NCI-H2081 (cell line): Measurements from ENCODE around the gene CD82.

Experiments used
- DNase-seq, 2 experiments: peaks; one replicate each; lab custom pipeline; 2025; lab: John Stamatoyannopoulos, UW

Gene CD82, protein sequence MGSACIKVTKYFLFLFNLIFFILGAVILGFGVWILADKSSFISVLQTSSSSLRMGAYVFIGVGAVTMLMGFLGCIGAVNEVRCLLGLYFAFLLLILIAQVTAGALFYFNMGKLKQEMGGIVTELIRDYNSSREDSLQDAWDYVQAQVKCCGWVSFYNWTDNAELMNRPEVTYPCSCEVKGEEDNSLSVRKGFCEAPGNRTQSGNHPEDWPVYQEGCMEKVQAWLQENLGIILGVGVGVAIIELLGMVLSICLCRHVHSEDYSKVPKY

DNA sequence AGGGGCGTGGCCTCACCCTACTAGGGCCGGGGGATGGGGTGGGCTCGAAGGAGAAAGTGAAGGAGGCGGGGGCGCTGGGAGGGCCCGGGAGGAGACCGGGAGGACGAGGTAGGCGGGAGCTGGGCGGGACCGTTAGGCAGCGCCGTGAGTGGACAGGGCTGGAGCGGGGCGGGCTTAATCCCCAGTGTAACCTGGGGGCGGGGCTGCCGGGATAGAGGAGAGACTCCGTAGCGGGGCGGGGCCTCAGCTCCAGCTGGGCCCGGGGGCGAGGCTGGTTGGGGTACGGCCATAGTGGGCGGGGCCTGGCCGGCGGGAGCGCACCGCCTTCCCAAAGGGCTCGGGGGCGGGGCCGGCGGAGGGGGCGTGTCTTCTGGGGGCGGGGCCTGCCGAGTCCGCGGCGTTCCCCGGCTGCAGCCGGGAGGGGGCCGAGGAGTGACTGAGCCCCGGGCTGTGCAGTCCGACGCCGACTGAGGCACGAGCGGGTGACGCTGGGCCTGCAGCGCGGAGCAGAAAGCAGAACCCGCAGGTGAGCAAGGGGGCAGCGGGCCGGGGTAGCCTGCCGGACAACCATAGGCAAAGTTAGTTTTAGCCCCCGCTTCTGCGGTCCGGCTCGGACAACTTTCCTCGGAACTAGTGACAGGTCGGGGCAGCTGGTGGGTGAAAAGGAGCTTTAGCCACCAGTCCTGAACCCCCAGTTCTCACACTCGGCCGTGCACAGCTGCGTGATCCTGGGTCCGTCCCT is at the start of gene CD82:
TSS of gene CD82 (plus strand) at position 453 of the 742 bp plus-strand sequence. CDS start 29,000 bp downstream, outside the sequence.
- peak; percentile 96 to 99 for DNase-seq

DNA sequence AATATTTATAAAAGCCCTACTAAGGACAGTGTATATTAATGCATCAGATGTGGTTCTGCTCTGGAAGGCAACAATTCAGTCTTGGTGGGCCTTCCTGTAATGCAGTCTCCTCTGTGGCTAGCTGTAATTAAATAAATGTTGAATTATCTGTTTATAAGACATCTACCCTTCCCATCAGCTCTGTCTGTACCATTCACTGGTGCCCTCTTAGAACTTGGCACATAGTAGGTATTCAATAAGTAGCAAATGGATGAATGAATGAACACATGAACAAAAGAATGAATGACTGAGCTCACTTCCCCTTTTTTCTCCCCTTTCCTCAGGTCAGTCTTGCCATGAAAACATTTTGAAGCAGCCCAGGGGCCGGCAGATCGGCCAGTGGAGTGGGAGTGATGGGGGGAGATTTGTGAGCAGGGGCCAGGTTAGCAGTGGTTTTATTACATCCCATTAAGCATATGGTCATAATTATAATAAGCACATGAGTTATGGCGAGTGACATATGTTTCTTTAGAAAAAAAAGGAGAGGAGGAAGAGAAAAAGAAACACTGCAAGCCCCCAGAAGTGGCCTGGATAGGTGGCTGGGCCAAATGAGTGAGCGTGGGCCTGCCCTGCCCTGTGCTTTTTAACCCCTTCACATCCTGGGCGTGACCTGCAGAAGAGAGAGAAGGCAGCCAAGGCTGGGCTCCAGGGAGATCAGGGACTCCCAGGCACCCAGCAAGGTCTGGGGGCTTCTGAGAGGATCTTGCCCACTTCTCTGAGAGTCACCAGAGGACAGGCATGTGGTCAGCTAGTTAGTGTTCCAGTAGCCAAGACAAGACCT is 48.6 kb upstream of the CD82 start:
- DNase-seq: no peak

DNA sequence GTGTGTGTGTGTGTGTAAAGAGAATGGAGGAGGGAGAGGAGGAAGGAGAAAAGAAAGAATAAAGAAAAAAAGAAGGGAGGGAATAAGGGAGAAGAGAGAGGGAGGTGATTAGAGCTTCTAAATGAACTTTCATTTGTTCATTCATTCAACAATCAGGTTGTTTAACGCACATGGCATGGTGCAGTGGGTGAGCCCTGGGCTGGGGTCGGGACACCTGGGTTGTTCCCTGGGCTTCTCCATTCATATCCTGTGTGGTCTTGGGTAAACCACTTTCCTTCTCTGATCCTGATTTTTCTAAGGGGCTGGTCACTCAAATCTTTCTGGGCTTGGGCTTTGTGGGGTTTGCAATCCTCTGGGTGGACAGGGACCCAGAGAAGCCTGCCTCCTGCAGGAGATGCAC is 47.9 kb upstream of the CD82 start:
- DNase-seq: no peak

DNA sequence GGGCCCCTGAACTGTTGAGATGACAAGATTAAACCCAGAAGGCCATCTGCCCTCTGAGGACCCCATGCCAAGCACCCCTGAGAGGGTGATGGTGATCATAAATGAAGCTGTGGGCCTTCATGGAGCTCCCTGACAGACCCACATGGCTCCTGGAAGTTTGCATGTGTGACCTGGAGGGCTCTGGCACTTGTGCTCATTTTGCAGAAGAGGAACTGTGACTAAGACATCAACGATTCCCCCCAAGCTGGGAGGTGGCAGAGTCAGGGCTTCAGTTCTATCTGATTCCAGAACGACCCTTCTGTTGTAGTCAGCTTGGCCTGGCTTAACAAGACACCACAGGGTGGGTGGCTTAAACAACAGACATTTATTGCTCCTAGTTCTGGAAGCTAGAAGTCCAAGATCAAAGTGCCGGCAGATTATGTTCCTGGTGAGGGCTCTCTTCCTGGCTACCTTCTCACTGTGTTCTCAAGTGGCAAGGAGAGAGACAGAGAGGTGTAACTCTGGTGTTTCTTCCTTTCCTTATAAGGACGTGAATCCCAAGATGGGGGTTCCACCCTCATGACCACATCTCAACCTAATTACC is 46.4 kb upstream of the CD82 start:
- DNase-seq: no peak

DNA sequence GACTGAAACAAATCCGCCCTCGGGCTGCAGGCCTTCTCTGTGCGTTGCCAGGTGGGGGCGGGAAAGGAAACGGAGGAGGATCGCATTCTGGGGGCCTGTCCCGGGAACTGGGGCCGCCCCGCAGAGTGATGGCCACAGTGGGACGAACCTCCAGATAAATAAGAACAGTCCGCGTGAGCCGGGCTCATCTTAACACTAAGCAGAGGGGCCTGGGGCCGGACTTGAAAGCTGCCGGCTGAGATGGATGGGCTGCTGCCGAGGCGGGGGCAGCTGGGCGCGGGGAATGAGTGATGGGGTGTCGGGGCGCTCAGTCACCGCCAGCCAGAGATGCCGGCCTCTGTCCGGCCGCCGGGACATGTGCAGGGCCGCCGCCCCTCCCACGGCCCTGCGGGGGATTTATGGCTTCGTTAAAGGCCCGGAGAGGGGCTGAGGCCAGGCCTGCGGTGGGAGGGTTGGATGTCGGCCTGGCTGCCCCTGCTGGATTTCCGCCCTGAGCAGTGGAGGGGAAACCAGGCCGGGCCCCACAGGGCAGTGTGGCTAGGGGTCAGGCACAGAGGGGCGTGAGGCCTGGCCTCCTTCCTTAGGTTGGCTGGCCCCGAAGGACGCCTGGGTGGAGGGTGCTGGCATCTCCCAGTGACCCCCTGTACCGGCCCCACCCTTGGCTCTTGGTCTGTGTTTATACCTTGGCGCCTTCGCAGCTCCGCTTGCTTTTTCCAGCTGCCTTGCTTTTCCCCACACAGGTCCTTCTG is 45.3 kb upstream of the CD82 start:
- DNase-seq: no peak

DNA sequence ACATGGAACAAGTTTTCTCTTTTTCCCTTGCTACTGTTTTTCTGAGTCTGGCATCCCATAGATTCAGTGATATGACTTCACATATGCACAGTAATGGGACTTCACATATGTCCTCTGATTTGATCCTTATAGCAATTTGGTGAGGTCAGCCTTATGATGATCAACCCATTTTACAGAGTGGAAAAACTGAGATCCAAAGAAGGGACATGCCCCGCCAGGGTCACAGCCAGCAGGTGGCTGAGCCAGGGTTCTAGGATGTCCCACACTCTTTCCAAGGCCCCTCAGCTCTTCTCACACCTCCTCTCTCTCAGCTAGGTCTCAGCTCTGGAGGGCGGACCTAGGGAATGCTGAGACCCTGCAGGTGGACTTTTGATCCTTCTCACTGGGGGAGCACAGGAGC is 44.3 kb upstream of the CD82 start:
- DNase-seq: no peak

DNA sequence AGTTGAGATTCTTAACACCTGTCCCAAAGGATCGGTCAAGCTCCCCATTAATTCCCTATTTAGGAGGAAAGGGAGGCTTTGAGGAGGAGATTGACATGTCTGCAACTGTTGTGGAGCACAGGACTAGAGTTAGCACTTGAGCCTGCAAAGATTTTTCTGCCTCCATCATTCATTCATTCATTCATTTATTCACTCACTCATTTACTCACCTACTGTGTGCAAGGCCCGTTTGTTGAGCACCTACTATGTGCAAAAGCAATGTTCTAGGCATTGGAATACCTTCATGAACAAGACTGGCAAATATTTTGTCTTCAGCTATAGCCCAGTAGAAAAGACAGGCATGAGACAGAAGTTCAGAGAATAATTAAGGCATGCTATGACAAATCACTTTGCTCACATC is 43.2 kb upstream of the CD82 start:
- DNase-seq: no peak

DNA sequence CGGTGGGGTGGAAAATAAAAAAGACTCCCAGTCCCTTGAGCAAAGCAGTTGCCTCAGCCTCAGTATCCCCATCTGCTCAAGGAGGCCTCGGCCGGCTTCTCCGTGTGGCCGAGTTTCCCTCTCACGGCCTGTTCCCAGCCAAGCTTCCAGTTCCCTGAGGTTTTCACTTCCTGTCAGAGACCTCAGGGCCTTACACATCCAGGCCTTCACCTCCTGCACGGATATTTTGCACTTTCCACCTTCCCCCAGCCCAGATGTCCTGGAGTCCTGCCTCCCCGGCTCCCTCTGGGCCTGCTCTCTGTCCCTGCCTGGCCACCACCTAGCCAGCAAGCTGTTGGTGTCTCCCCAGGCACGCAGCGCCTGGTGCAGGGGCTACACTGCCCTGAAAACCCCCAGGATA is 41.1 kb upstream of the CD82 start:
- DNase-seq: no peak

DNA sequence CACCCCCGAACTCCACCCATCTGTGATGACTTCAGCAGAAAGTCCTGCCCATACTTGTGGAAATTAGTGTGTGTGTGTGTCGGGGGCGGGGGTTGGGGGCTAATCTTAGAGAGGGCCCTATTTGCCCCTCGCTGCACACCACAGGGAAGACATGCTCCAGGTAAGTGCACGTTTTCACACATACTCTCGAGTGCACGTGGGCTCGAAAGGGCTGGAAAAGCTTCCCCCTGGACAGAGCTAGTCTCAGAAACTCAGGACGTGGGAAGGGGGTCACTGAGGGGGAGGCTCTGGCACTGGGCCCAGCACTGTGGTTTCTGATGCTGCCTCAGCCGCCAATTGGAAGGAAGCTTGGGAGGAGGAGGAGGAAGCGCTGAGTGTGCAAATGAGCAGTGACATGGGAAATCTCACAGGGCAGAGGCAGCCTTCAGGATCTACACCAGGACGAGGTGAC is 40.7 kb upstream of the CD82 start:
- no peak for DNase-seq

DNA sequence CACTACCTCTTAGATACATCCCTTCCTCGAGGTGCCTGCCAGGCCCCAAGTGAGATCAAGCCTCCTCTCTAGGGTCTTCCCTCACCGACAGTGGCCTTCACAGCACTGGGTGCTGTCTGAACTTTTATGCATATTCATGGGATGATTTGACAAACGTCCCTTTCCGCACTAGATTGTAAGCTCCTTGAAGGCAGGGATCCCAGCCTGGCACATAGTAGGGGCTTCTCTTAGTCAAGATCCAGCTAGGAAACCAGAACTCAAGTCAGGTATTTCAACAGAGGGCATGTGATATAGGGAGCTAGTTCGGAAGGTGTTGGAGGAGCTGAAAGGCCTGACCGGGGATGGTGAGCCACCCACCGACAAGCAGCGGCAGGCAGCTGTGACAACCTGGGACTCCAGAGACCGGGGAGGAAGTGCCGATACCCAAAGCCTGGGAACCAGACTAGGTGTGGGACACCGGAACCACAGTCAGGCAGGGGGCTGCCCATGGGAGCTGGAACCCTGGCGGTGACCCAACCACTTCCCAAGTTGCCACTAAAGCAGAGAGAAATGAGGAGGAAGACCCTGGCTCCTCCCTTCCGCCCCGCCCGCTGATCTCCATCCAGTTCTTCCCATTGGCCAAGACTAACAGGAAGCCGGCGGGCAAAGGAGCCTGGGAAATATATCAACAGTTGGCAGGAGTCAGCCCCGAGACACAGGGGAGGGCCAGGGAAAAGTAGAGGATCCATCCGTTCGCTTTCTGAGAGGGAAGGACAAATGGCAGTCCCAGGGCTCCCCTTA is 39.8 kb upstream of the CD82 start:
- no peak for DNase-seq

DNA sequence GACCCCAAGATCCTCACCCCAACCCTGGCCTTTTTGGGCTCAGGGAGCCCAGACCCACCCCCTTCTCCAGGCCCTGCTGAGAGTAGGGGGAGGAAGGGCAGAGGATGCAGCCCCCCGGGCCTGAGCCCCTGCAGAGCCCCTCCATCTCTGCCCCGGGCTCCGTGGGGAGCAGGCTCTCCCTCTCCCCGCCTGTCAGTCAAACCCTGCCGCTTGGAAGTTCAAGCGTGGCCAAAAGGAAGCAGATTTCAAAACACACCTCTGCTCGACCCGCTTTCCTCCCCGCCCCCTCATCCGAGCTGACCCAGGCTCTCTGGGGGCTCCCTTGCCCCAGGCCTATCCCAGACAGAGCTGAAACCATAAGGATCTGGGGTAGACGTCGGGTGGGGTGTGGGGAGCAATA is 39.0 kb upstream of the CD82 start:
- no peak for DNase-seq

DNA sequence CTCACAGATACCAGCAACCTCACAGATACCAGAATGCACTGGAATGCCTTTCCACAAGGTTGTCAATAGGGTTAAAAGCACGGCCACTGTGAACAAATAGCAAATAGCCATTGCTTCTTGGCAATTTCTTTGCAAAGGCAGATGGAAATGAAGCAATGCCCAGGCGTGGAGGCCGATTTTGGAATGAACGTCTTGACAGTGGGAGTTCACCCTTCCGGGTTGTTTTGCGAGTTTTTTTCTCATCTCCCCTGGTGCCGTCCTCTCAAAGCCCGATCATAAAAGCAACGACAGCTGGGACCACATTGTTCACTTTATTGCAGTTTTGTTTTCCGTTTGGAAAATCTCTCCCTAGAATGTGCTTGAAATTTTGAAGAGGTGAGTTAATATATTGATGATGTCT is 38.0 kb upstream of the CD82 start:
- no peak for DNase-seq

DNA sequence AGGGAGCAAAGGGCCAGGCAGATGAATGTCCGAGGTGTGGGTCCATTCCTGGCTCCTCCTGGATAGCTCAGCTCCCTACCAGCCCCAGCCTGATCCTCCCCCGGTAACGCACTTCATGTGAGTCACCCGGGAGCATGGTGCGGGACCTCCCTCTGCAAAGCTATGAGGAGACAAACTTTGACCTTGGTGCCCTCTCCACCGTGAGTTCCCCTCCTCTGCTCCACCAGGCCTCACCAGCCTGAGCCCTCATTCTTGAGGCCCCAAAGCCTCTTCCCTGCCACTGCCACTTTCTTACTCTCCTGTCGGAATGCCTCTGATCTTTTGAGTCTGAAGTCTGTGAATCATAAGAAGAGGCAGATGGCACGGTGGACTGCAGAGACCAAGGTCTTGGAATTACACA is 37.4 kb upstream of the CD82 start:
- DNase-seq: no peak

DNA sequence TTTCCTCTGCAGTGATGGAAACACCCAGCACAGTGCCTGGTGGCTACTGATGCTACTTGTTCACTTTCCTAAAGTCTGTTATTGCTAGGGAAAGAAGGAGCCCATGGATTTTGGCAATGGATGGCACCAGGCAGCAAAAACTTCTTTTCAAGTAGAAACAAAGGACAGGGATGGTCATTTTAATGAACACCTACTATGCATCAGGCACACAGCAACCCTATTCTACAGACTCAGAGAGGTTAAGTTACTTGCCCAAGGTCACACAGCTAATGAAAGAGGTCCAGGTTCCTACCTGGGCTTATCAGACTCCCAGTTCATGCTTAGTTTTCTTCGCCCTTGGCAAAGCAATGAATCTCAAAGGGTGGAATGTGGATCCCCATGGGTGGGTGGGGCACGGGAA is 36.9 kb upstream of the CD82 start:
- no peak for DNase-seq

DNA sequence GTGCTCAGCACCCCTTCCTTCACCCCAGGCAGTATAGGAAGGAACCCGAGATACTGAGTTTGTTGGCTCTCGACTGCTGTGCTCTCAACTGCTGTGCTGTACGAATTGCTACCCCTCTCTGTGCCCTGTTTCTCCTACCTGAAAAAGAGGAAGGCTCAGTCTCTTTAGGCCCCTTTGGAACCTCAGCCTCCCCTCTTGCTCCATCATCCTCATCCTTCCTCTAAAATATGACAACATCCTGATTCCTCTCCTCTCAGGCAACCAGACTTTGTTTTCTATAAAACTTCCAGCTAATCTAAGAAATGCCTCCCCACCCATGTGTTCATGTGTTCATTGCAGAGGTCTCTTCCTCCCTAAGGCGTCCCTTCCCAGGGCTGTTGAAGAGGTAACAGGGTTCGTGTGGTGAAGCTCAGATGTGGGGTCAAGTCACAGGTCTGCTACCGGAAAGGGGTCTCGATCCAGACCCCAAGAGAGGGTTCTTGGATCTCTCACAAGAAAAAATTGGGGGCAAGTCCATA is 35.5 kb upstream of the CD82 start:
- no peak for DNase-seq

DNA sequence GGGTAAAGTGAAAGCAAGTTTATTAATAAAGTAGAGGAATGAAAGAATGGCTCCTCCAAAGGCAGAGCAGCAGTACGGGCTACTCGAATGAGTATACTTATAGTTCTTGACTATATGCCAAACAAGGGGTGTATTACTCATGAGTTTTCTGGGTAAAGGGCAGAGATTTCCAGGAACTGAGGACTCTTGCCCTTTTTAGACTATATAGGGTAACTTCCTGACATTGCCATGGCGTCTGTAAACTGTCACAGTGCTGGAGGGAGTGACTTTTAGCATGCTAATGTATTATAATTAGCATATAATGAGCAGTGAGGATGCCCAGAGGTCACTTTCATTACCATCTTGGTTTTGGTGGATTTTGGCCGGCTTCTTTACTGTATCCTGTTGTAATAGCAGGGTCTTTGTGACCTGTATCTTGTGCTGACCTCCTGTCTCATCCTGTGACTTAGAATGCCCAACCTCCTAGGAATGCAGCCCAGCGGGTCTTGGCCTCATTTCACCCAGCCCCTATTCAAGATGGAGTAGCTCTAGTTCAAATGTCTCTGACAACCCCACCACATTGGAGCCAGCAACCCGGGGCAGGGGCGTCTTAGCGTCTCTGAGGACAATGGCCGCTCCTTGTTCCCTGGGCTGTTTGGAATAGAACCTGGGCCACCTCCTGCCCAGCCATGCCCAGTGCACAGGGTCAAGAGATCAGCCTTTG is 34.9 kb upstream of the CD82 start:
- DNase-seq: no peak

DNA sequence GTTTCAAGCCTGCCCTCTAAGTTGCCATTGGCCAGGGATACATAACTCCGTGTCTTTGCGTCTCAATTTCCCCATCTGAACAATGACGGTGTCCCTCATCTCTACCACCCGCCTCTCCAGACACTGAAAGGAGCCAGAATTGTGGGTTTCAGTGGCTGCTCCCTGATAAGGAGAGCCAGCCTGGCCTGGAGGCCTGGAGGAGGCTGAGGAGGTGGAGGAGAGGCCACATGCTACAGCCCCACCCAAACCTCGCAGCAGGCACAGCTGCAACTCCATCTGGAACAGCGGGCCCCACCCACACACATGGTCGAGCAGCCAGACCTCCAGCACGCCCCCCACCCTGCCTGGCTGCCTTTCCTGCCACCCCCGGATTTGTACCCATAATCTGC is 34.4 kb upstream of the CD82 start:
- no peak for DNase-seq

DNA sequence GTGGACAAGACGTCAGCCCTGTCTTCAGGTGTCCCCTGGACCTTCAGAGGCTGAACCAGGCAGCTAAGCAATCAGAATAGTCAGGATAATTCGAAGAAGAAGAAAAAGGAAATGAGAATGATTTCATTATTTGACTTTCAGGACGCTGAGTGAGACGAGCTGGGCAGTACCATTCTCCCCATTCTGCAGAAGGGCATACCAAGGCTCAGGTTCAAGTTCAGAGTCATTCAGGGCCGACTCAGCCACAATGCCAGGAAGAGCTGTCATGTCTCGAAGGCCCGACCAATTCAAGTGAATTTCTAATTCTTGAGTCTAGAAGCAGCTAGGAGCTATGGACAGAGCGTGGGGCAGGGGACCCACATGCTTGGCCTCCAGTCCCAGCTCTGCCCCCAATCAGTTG is 33.8 kb upstream of the CD82 start:
- DNase-seq: no peak

DNA sequence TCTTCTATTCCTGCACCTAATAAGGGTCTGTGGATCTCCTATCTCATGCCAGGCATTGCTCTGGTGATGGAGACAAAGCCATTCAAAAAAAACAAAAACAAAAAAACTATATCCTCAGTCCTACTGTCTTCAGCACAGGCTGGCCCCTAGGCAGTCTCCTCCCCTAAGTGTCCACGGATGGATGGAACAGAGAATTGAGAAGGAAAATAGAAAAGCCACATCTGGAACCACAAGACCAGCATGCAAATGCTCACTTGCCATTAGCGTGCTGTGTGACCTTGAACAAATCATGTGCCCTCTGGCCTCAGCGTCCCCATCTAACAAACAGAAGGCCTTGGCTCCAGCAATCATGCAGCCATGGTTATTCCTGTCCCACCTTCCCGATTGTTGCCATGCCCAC is 32.7 kb upstream of the CD82 start:
- DNase-seq: no peak
